ENCODE results near the gene GSN.

- TF ChIP-seq CTCF (IDR thresholded peaks at IDR 0.05 in 2 of 3, conservative IDR thresholded peaks at IDR 0.05 in 1 of 3; ENCODE audit: insufficient read depth in 2 of 3, low read depth in 1 of 3, low read length in 3 of 3) (no peak), SRF (CRISPR knock-in tag; IDR thresholded peaks at IDR 0.05) (no peak), CEBPB (tag; IDR thresholded peaks at IDR 0.05) (no peak)
Measured at GRCh38 chr9:121296213-121297127, 28.5 kb downstream of the GSN start.

Data from K562 (cell line).